ENCODE measurements around the gene GJD4. TPM values are rescaled to one million over a fixed set of nuclear protein-coding genes. Genes with fewer than 3 reads are reported as not detected.
A peak's percentile ranks its signal among the peaks of the same experiment; 100 is the strongest.

The GJD4 gene
- total and polyA plus RNA-seq, 2 of the 4 experiments (the other 2 are of a cell fraction): not detected

GRCh38 chr10:35570397-35570796, 34.7 kb upstream of the GJD4 start:
- Histone ChIP-seq H4K20me1 (ENCODE audit: insufficient read depth, low read length) (peaks cover 7% of the 10 kb centered on the region; the same call in 1 of the 2 replicates), H3K14ac (replicated peaks; ENCODE audit: low read depth, low read length) (no peak overlapping the region), H3K27ac (ENCODE audit: insufficient read depth, low read length) (no peak overlapping the region), H3K4me3 (ENCODE audit: insufficient read depth, low read depth, low read length) (no peak overlapping the region), H3K4me1 (ENCODE audit: control insufficient read depth, insufficient read depth, low read length) (peaks cover 6% of the 10 kb centered on the region), H4K8ac (ENCODE audit: low read depth in 2 of 2, low read length in 2 of 2) (no peak overlapping the region), H3K23ac (ENCODE audit: low read depth, low read length) (no peak overlapping the region), H3K56ac (ENCODE audit: extremely low read depth, insufficient read depth, low read length) (no peak overlapping the region), H2BK15ac (ENCODE audit: low read depth, low read length) (no peak overlapping the region), H3K9me1 (ENCODE audit: insufficient read depth, low read length) (peaks cover 13% of the 10 kb centered on the region), H3K9ac (ENCODE audit: low read depth, low read length) (no peak overlapping the region), H2AK9ac (replicated peaks; ENCODE audit: low read depth, low read length, poor library complexity) (no peak overlapping the region), H2BK5ac (ENCODE audit: low read depth, low read length, poor library complexity, severe bottlenecking) (no peak overlapping the region), H4K5ac (ENCODE audit: low read depth, low read length) (no peak overlapping the region), H3K4me2 (ENCODE audit: low read depth, low read length) (no peak overlapping the region), H2BK20ac (ENCODE audit: low read depth, low read length) (no peak overlapping the region), H4K91ac (ENCODE audit: insufficient read depth, low read depth, low read length) (no peak overlapping the region), H3K18ac (ENCODE audit: low read depth, low read length) (no peak overlapping the region; the same call in 1 of the 2 replicates), H3K4ac (ENCODE audit: low read depth, low read length) (no peak overlapping the region), H3K9me3 (ENCODE audit: control insufficient read depth, insufficient read depth, low read length) (no peaks in the 10 kb centered on the region), H3K36me3 (ENCODE audit: control insufficient read depth, insufficient read depth, low read length) (peaks cover 27% of the 10 kb centered on the region), H2BK120ac (ENCODE audit: low read depth, low read length) (no peak overlapping the region), H2AFZ (replicated peaks; ENCODE audit: low read length, poor library complexity) (no peak overlapping the region), H2AK5ac (ENCODE audit: low read depth, low read length) (no peak overlapping the region), H3K27me3 (ENCODE audit: control insufficient read depth, insufficient read depth, low read length) (no peaks in the 10 kb centered on the region), H3K79me1 (ENCODE audit: low read depth in 1 of 2, low read length in 2 of 2) (0 out of 4 replicates have a peak, but pooled peaks cover 0 to 7% of the 10 kb centered on the region in 2 experiments)
- intact Hi-C loops (cut with micrococcal nuclease) (no loop called here), in situ Hi-C loops (cut with MboI; ENCODE audit: low sequenced_read_pairs) (loop anchor here (25.0 kb wide), 1 partner anchor 458 kb away; no protein-coding TSS in a partner anchor), dilution Hi-C loops (cut with HindIII; ENCODE audit: low sequenced_read_pairs, unreplicated experiment) (no loop called here)
- CTCF ChIA-PET: no interaction called here
- TF ChIP-seq CTCF (conservative IDR thresholded peaks at IDR 0.05; ENCODE audit: low read depth, low read length): no peak
- TF ChIP-seq USF2 (IDR thresholded peaks at IDR 0.05; ENCODE audit: low read depth, low read length): no peak
- TF ChIP-seq MXI1 (IDR thresholded peaks at IDR 0.05; ENCODE audit: borderline replicate concordance, low read depth, low read length): no peak
- no peak for TF ChIP-seq RFX5 (IDR thresholded peaks at IDR 0.05; ENCODE audit: low read depth, low read length)
- no peak for TF ChIP-seq FOS (IDR thresholded peaks at IDR 0.05; ENCODE audit: low read depth, low read length)
- no peak for TF ChIP-seq SMC3 (IDR thresholded peaks at IDR 0.05; ENCODE audit: low read depth, low read length)
- TF ChIP-seq BHLHE40 (IDR thresholded peaks at IDR 0.05; ENCODE audit: low read depth, low read length): no peak
- TF ChIP-seq NFE2L2 (IDR thresholded peaks at IDR 0.05; ENCODE audit: low read depth, low read length): no peak
- TF ChIP-seq POLR2A (IDR thresholded peaks at IDR 0.05; ENCODE audit: low read depth, low read length): no peak
- TF ChIP-seq MAZ (IDR thresholded peaks at IDR 0.05; ENCODE audit: borderline replicate concordance, low read depth, low read length): no peak
- TF ChIP-seq CHD1 (IDR thresholded peaks at IDR 0.05; ENCODE audit: low read depth, low read length): no peak
- TF ChIP-seq RCOR1 (IDR thresholded peaks at IDR 0.05; ENCODE audit: insufficient replicate concordance, low read length): no peak
- TF ChIP-seq CEBPB (IDR thresholded peaks at IDR 0.05; ENCODE audit: low read depth, low read length): no peak
- TF ChIP-seq ELK1 (IDR thresholded peaks at IDR 0.05; ENCODE audit: borderline replicate concordance, low read depth, low read length): no peak
- no peak for TF ChIP-seq RAD21 (IDR thresholded peaks at IDR 0.05; ENCODE audit: low read length)
- no peak for TF ChIP-seq MAFK (IDR thresholded peaks at IDR 0.05; ENCODE audit: low read depth, low read length)
- DNase-seq: peak; percentile 74
- WGBS, 2 experiments (ENCODE audit: extremely low coverage in 2 of 2, insufficient read length in 1 of 2): no CpG with 5 or more reads among the region's 1 CpG
- POLR2A ChIA-PET (ENCODE audit: unreplicated experiment): no interaction called here
- ATAC-seq (ENCODE audit: low read depth): no peak
- BruUV-seq (replicated peaks): TSS peak; percentile 88
